C4-2B (cell line): ENCODE results near the gene MFNG.

ENCODE experiments used
- CTCF ChIP-seq: fragments of 450-650 bp; conservative IDR thresholded peaks from 2 replicates; pipeline ENCODE4 v1.5.1; 2017; ENCODE audit warnings: mild to moderate bottlenecking
- ZFX ChIP-seq: fragments of 450-650 bp; IDR thresholded peaks from 2 replicates; pipeline ENCODE4 v1.6.1; 2017

GRCh38 chr22:37462436-37462835, 23.7 kb downstream of the MFNG start:
- TF ChIP-seq CTCF, result no peak
- no peak for TF ChIP-seq ZFX
